ENCODE measurements around the gene CERS2. TPM values are rescaled to one million over a fixed set of nuclear protein-coding genes. Genes with fewer than 3 reads are reported as not detected.

Gene CERS2
- total and polyA plus RNA-seq, 2 of the 8 experiments (the other 6 are each of a cell fraction or from before 2014, with no cell fraction given), result 216 to 237 TPM

- Histone ChIP-seq H3K27ac (ENCODE audit: low read depth, low read length) (no peak overlapping the region), H2BK120ac (replicated peaks; ENCODE audit: low read depth, low read length) (no peak overlapping the region), H2BK5ac (ENCODE audit: low read depth, low read length) (no peak overlapping the region), H3K9ac (replicated peaks in 1 of 4; ENCODE audit: extremely low read depth in 1 of 4, low read depth in 3 of 4, low read length in 3 of 4) (no peak overlapping the region), H2BK20ac (ENCODE audit: low read length) (no peak overlapping the region), H3K14ac (ENCODE audit: insufficient read length) (no peak overlapping the region), H3K4me2 (ENCODE audit: insufficient read depth in 1 of 2, low read depth in 2 of 2, low read length in 2 of 2) (no peak overlapping the region), H3K4me3 (ENCODE audit: extremely low read depth in 1 of 4, insufficient read depth in 2 of 4, low read depth in 3 of 4, low read length in 4 of 4) (no peak overlapping the region), H3K79me2 (ENCODE audit: control insufficient read depth in 1 of 2, insufficient read depth in 2 of 2, low read length in 2 of 2) (peaks cover 21 to 45% of the 10 kb centered on the region in 2 experiments), H3K27me3 (replicated peaks in 1 of 4; ENCODE audit: control insufficient read depth in 3 of 4, extremely low read depth in 1 of 4, insufficient read depth in 3 of 4, low read length in 3 of 4) (no peaks in the 10 kb centered on the region), H3K36me3 (ENCODE audit: control insufficient read depth in 2 of 4, insufficient read depth in 4 of 4, low read length in 3 of 4) (peaks cover 24 to 62% (median 54%) of the 10 kb centered on the region in 4 experiments), H3K23me2 (ENCODE audit: low read depth, low read length) (no peaks in the 10 kb centered on the region), H3K4ac (replicated peaks; ENCODE audit: insufficient read length, low read depth, low read length) (no peak overlapping the region), H2BK12ac (ENCODE audit: low read depth, low read length) (no peak overlapping the region), H4K5ac (ENCODE audit: insufficient read length, low read depth, low read length) (no peak overlapping the region), H3K23ac (ENCODE audit: insufficient read length) (no peak overlapping the region), H3K79me1 (ENCODE audit: low read depth, low read length) (peaks cover 15% of the 10 kb centered on the region), H2BK15ac (ENCODE audit: low read length) (no peak overlapping the region), H4K8ac (ENCODE audit: extremely low read depth, insufficient read depth, low read length) (no peak overlapping the region), H3K18ac (ENCODE audit: extremely low read depth, low read length) (no peak overlapping the region), H3K9me3 (ENCODE audit: insufficient read depth in 2 of 2, low read depth in 1 of 2, low read length in 1 of 2) (no peaks in the 10 kb centered on the region; a peak in 1 of 4 replicates), H4K91ac (replicated peaks; ENCODE audit: insufficient read length, low read length) (no peak overlapping the region), H4K20me1 (replicated peaks in 1 of 2; ENCODE audit: control insufficient read depth in 1 of 2, insufficient read depth in 2 of 2, low read length in 2 of 2) (peaks cover 18 to 22% of the 10 kb centered on the region in 2 experiments), H2AK5ac (ENCODE audit: low read depth, low read length) (no peak overlapping the region), H3K56ac (replicated peaks; ENCODE audit: insufficient read length, low read depth, low read length) (no peak overlapping the region), H2AFZ (ENCODE audit: low read length) (no peak overlapping the region), H3K4me1 (replicated peaks in 1 of 4; ENCODE audit: control insufficient read depth in 3 of 4, insufficient read depth in 4 of 4, low read length in 3 of 4) (peaks cover 11 to 25% (median 17%) of the 10 kb centered on the region in 4 experiments)
- ChIA-PET POLR2A (ENCODE audit: partially characterized antibody) (interaction anchor here (1.0 to 10.5 kb wide), 6 partner anchors 7 to 198 kb away, joined by 3 to 133 read pairs (median 32); partner anchors contain the start of genes ANXA9, CERS2, LYSMD1 and MINDY1), CTCF (ENCODE audit: partially characterized antibody) (interaction anchor here (0.8 to 4.3 kb wide), 5 partner anchors 10 to 38 kb away, joined by 3 to 34 read pairs (median 3); partner anchors contain the start of genes ANXA9 and MINDY1)
- FAIRE-seq, result no peak
- TF ChIP-seq POLR2AphosphoS5 (IDR thresholded peaks at IDR 0.05; ENCODE audit: low read depth, low read length) (no peak), GABPA (IDR thresholded peaks at IDR 0.05; ENCODE audit: borderline replicate concordance, insufficient read depth, low read length) (no peak), ZNF274 (IDR thresholded peaks at IDR 0.05; ENCODE audit: borderline replicate concordance, extremely low read depth, low read length) (no peak), BRCA1 (IDR thresholded peaks at IDR 0.05; ENCODE audit: low read depth, low read length) (no peak), POLR2A (IDR thresholded peaks at IDR 0.05; ENCODE audit: control extremely low read depth in 1 of 2, low read depth in 2 of 2, low read length in 2 of 2) (no peak), EGR1 (IDR thresholded peaks at IDR 0.05; ENCODE audit: borderline replicate concordance, low read depth, low read length) (no peak), RAD21 (IDR thresholded peaks at IDR 0.05 in 1 of 2, conservative IDR thresholded peaks at IDR 0.05 in 1 of 2; ENCODE audit: low read depth in 2 of 2, low read length in 2 of 2) (no peak)
- WGBS, 2 experiments (ENCODE audit: extremely low coverage in 1 of 2, insufficient coverage in 1 of 2, insufficient read length in 1 of 2, insufficient replicate concordance in 2 of 2, low coverage in 1 of 2, low lambda C conversion rate in 2 of 2, missing lambda C conversion rate in 1 of 2), result 96% methylated on average over 13 of the region's 13 CpGs; no CpG with 5 or more reads in 1 of the 2 experiments
- no peak for DNase-seq (ENCODE audit: low read depth in 1 of 2, low spot score in 2 of 2)
Measured at GRCh38 chr1:150967936-150968335, 6.7 kb downstream of the CERS2 start.

All from H1 (cell line).